Tibial artery (tissue), 4 donors: ENCODE results near the gene DTNB.

Experiments used
- DNase-seq, 2 donors: peaks; one replicate each; pipeline ENCODE4 v3.0.0-alpha.2; 2019
- H3K27ac ChIP-seq, 2 donors: fragments of 200-600 bp; sonication (generic) in 1 of 2; 1 replicate in 1 of 2; 2 replicates in 1 of 2; pipeline ENCODE4 v1.5.1; 2018 to 2019; ENCODE audit warnings: mild to moderate bottlenecking in 1 of 2
- H3K27me3 ChIP-seq, 2 donors: fragments of 200-600 bp; sonication (generic) in 1 of 2; one replicate each; pipeline versions ENCODE4 v1.5.1 to v1.6.0; 2016 to 2019
- H3K36me3 ChIP-seq, 3 donors: fragments of 200-600 bp; sonication (generic) in 2 of 3; one replicate each; pipeline ENCODE4 v1.5.1; 2016 to 2019; ENCODE audit warnings: mild to moderate bottlenecking in 2 of 3
- H3K4me1 ChIP-seq, 4 donors: fragments of 200-600 bp; sonication (generic) in 2 of 4; 1 replicate in 3 of 4; 2 replicates in 1 of 4; pipeline ENCODE4 v1.5.1; 2016 to 2019
- H3K4me3 ChIP-seq, 2 donors: fragments of 200-600 bp; sonication (generic) in 1 of 2; 1 replicate in 1 of 2; 2 replicates in 1 of 2; pipeline ENCODE4 v1.5.1; 2018 to 2019; ENCODE audit warnings: mild to moderate bottlenecking in 2 of 2
- H3K9me3 ChIP-seq, 3 donors: fragments of 200-600 bp; sonication (generic) in 1 of 3; one replicate each; pipeline ENCODE4 v1.5.1; 2016 to 2019
- CTCF ChIP-seq, 2 experiments: fragments of 200-600 bp in 1 of 2; fragments of 450-650 bp in 1 of 2; IDR thresholded peaks; one replicate each; pipeline ENCODE4 v1.5.1; 2017 to 2019; ENCODE audit warnings: antibody characterized with exemption in 2 of 2, mild to moderate bottlenecking in 1 of 2, moderate library complexity in 1 of 2
- intact Hi-C: fragments of 100-400 bp; cut with DNase I; formaldehyde crosslinking; loops from one replicate; pipeline ENCODE4 v1.15.0; 2023; ENCODE audit warnings: low total_unique reads

Gene DTNB

GRCh38 chr2:25460261-25460905, 213.0 kb downstream of the DTNB start:
- intact Hi-C loops, result no loop called here
- Histone ChIP-seq H3K9me3 (no peaks in the 10 kb centered on the region), H3K4me3 (no peak overlapping the region), H3K4me1 (peaks cover 0 to 7% (median 0%) of the 10 kb centered on the region in 4 donors), H3K27me3 (no peaks in the 10 kb centered on the region), H3K27ac (no peak overlapping the region), H3K36me3 (no peaks in the 10 kb centered on the region)
- DNase-seq, result no peak
- no peak for TF ChIP-seq CTCF (IDR thresholded peaks at IDR 0.05)

- Histone ChIP-seq H3K27ac (no peak overlapping the region), H3K27me3 (no peaks in the 10 kb centered on the region), H3K9me3 (no peaks in the 10 kb centered on the region), H3K4me1 (peaks cover 0 to 7% (median 0%) of the 10 kb centered on the region in 4 donors), H3K4me3 (no peak overlapping the region), H3K36me3 (no peaks in the 10 kb centered on the region)
- intact Hi-C loops, result no loop called here
- no peak for DNase-seq
- no peak for TF ChIP-seq CTCF (IDR thresholded peaks at IDR 0.05)
Measured at GRCh38 chr2:25454824-25455611, 218.4 kb downstream of the DTNB start.

GRCh38 chr2:25453199-25453905, 220.0 kb downstream of the DTNB start:
- DNase-seq, result no peak
- no peaks in the 10 kb centered on the region for H3K27me3 ChIP-seq
- H3K27ac ChIP-seq, result no peak overlapping the region
- H3K36me3 ChIP-seq, result no peaks in the 10 kb centered on the region
- no peak overlapping the region for H3K4me3 ChIP-seq
- H3K4me1 ChIP-seq, result peaks cover 0 to 7% (median 0%) of the 10 kb centered on the region in 4 donors
- intact Hi-C loops, result no loop called here
- no peaks in the 10 kb centered on the region for H3K9me3 ChIP-seq
- TF ChIP-seq CTCF (IDR thresholded peaks at IDR 0.05), result no peak

GRCh38 chr2:25448808-25449207, 224.6 kb downstream of the DTNB start:
- Histone ChIP-seq H3K4me1 (no peaks in the 10 kb centered on the region), H3K27me3 (no peaks in the 10 kb centered on the region), H3K36me3 (no peaks in the 10 kb centered on the region), H3K4me3 (no peak overlapping the region), H3K27ac (no peak overlapping the region), H3K9me3 (no peaks in the 10 kb centered on the region)
- no peak for TF ChIP-seq CTCF (IDR thresholded peaks at IDR 0.05)
- intact Hi-C loops, result no loop called here
- DNase-seq, result no peak

GRCh38 chr2:25447018-25447417, 226.4 kb downstream of the DTNB start:
- DNase-seq, result no peak
- no peaks in the 10 kb centered on the region for H3K27me3 ChIP-seq
- no peak overlapping the region for H3K27ac ChIP-seq
- H3K36me3 ChIP-seq, result no peaks in the 10 kb centered on the region
- no peak for TF ChIP-seq CTCF (IDR thresholded peaks at IDR 0.05)
- no peaks in the 10 kb centered on the region for H3K4me1 ChIP-seq
- no peaks in the 10 kb centered on the region for H3K9me3 ChIP-seq
- H3K4me3 ChIP-seq, result no peak overlapping the region
- intact Hi-C loops, result no loop called here
